H1 (cell line): Measurements from ENCODE around the gene INPP5J. TPM values are rescaled to one million over a fixed set of nuclear protein-coding genes. Genes with fewer than 3 reads are reported as not detected.

Experiments
- CTCF ChIA-PET: fragments of 300-600 bp; sonication (Branson Sonifier 250); formaldehyde crosslinking; loops from one replicate; lab custom pipeline; 2021; ENCODE audit not compliant: partially characterized antibody; lab: Charles Lee
- POLR2A ChIA-PET: fragments of 300-600 bp; sonication (Branson Sonifier 250); formaldehyde crosslinking; loops from one replicate; lab custom pipeline; 2021; ENCODE audit warnings: inconsistent platforms; ENCODE audit not compliant: partially characterized antibody; lab: Charles Lee
- DNase-seq, 2 experiments: peaks; one replicate each; pipeline versions ENCODE4 v3.0.0 to v3.0.0-alpha.2; 2010 to 2022; ENCODE audit warnings: low spot score in 2 of 2, low read depth in 1 of 2, mixed read lengths in 1 of 2
- FAIRE-seq: peaks from 2 replicates; lab custom pipeline; 2011; peaks lifted over from hg19 to GRCh38; lab: Jason Lieb, UNC
- H2AFZ ChIP-seq: 2 replicates; pipeline ENCODE4 v1.8.1; 2012; ENCODE audit warnings: low read length, inconsistent platforms
- H2AK5ac ChIP-seq: 2 replicates; pipeline ENCODE4 v1.6.1; 2013; ENCODE audit warnings: low read depth, low read length
- H2BK120ac ChIP-seq: replicated peaks from 2 replicates; pipeline ENCODE3; 2013; ENCODE audit warnings: low read depth, low read length, inconsistent platforms
- H2BK12ac ChIP-seq: 2 replicates; pipeline ENCODE4 v1.6.1; 2013; ENCODE audit warnings: low read depth, low read length
- H2BK15ac ChIP-seq: 2 replicates; pipeline ENCODE4 v1.6.1; 2013; ENCODE audit warnings: low read length
- H2BK20ac ChIP-seq: 2 replicates; pipeline ENCODE4 v1.6.1; 2013; ENCODE audit warnings: low read length
- H2BK5ac ChIP-seq: 2 replicates; pipeline ENCODE4 v1.6.1; 2013; ENCODE audit warnings: low read depth, low read length
- H3K14ac ChIP-seq: 2 replicates; pipeline ENCODE4 v1.6.1; 2013; ENCODE audit warnings: inconsistent platforms; ENCODE audit not compliant: insufficient read length
- H3K18ac ChIP-seq: 2 replicates; pipeline ENCODE4 v1.6.1; 2013; ENCODE audit warnings: low read length; ENCODE audit errors: extremely low read depth
- H3K23ac ChIP-seq: 2 replicates; pipeline ENCODE4 v1.6.1; 2013; ENCODE audit warnings: inconsistent platforms; ENCODE audit not compliant: insufficient read length
- H3K23me2 ChIP-seq: 2 replicates; pipeline ENCODE4 v1.6.1; 2013; ENCODE audit warnings: low read depth, low read length
- H3K27ac ChIP-seq: 2 replicates; pipeline ENCODE4 v1.6.1; 2011; ENCODE audit warnings: low read depth, low read length, inconsistent platforms
- H3K27me3 ChIP-seq, 4 experiments: replicated peaks in 1 of 4; 1 replicate in 1 of 4; 2 replicates in 3 of 4; pipeline versions ENCODE4 v1.6.1 to v1.8.1; 2011 to 2013; ENCODE audit warnings: low read length in 3 of 4, mild to moderate bottlenecking in 3 of 4, inconsistent platforms in 2 of 4, mixed read lengths in 2 of 4, moderate library complexity in 1 of 4; ENCODE audit not compliant: control insufficient read depth in 3 of 4, insufficient read depth in 3 of 4; ENCODE audit errors: extremely low read depth in 1 of 4
- H3K36me3 ChIP-seq, 4 experiments: 2 replicates each; pipeline versions ENCODE4 v1.6.1 to v1.8.1; 2011 to 2013; ENCODE audit warnings: mild to moderate bottlenecking in 4 of 4, low read length in 3 of 4, moderate library complexity in 2 of 4, control low read depth in 1 of 4, inconsistent platforms in 1 of 4; ENCODE audit not compliant: insufficient read depth in 4 of 4, control insufficient read depth in 2 of 4
- H3K4ac ChIP-seq: replicated peaks from 2 replicates; pipeline ENCODE3; 2013; ENCODE audit warnings: low read length, low read depth, mixed read lengths, inconsistent platforms; ENCODE audit not compliant: insufficient read length
- H3K4me1 ChIP-seq, 4 experiments: replicated peaks in 1 of 4; 1 replicate in 1 of 4; 2 replicates in 3 of 4; pipeline versions ENCODE4 v1.6.1 to v1.8.1; 2011 to 2013; ENCODE audit warnings: low read length in 3 of 4, inconsistent platforms in 2 of 4, mixed read lengths in 1 of 4; ENCODE audit not compliant: insufficient read depth in 4 of 4, control insufficient read depth in 3 of 4
- H3K4me2 ChIP-seq, 2 experiments: 2 replicates each; pipeline versions ENCODE4 v1.6.1 to v1.8.1; 2011 to 2013; ENCODE audit warnings: low read depth in 2 of 2, low read length in 2 of 2, control low read depth in 1 of 2, inconsistent platforms in 1 of 2, mild to moderate bottlenecking in 1 of 2; ENCODE audit not compliant: insufficient read depth in 1 of 2
- H3K4me3 ChIP-seq, 4 experiments: fragments of 200-600, 300-600 bp in 1 of 4; sonication (generic), shearing (Covaris generic), sonication (Bioruptor Twin) in 1 of 4; 2 replicates each; pipeline versions ENCODE4 v1.5.1 to v1.8.1; 2011 to 2016; ENCODE audit warnings: low read length in 4 of 4, low read depth in 3 of 4, control low read depth in 2 of 4, inconsistent platforms in 2 of 4, mild to moderate bottlenecking in 2 of 4, mixed read lengths in 1 of 4, moderate library complexity in 1 of 4; ENCODE audit not compliant: insufficient read depth in 2 of 4; ENCODE audit errors: extremely low read depth in 1 of 4
- H3K56ac ChIP-seq: replicated peaks from 2 replicates; pipeline ENCODE3; 2013; ENCODE audit warnings: low read depth, mild to moderate bottlenecking, mixed read lengths, low read length, inconsistent platforms; ENCODE audit not compliant: insufficient read length
- H3K79me1 ChIP-seq: 2 replicates; pipeline ENCODE4 v1.6.1; 2013; ENCODE audit warnings: low read depth, low read length, control low read depth
- H3K79me2 ChIP-seq, 2 experiments: 2 replicates each; pipeline versions ENCODE4 v1.6.1 to v1.8.1; 2012 to 2013; ENCODE audit warnings: low read length in 2 of 2, mild to moderate bottlenecking in 2 of 2, inconsistent platforms in 1 of 2; ENCODE audit not compliant: insufficient read depth in 2 of 2, control insufficient read depth in 1 of 2
- H3K9ac ChIP-seq, 4 experiments: replicated peaks in 1 of 4; 1 replicate in 1 of 4; 2 replicates in 3 of 4; pipeline versions ENCODE4 v1.6.1 to v1.8.1; 2011 to 2013; ENCODE audit warnings: low read depth in 3 of 4, low read length in 3 of 4, control low read depth in 2 of 4, mild to moderate bottlenecking in 2 of 4, moderate library complexity in 2 of 4, inconsistent platforms in 1 of 4; ENCODE audit errors: extremely low read depth in 1 of 4
- H3K9me3 ChIP-seq, 2 experiments: 2 replicates each; pipeline versions ENCODE4 v1.6.1 to v1.8.1; 2012 to 2013; ENCODE audit warnings: mild to moderate bottlenecking in 2 of 2, moderate library complexity in 2 of 2, control low read depth in 1 of 2, inconsistent platforms in 1 of 2, low read depth in 1 of 2, low read length in 1 of 2, mixed read lengths in 1 of 2; ENCODE audit not compliant: insufficient read depth in 2 of 2
- H4K20me1 ChIP-seq, 2 experiments: replicated peaks in 1 of 2; 2 replicates each; pipeline versions ENCODE3 to v1.8.1; 2011 to 2013; ENCODE audit warnings: inconsistent platforms in 2 of 2, low read length in 2 of 2, mild to moderate bottlenecking in 1 of 2; ENCODE audit not compliant: insufficient read depth in 2 of 2, control insufficient read depth in 1 of 2
- H4K5ac ChIP-seq: 2 replicates; pipeline ENCODE4 v1.6.1; 2013; ENCODE audit warnings: low read length, low read depth, mixed read lengths, inconsistent platforms; ENCODE audit not compliant: insufficient read length
- H4K8ac ChIP-seq: 2 replicates; pipeline ENCODE4 v1.8.0; 2013; ENCODE audit warnings: mild to moderate bottlenecking, moderate library complexity, low read length, inconsistent platforms; ENCODE audit not compliant: insufficient read depth; ENCODE audit errors: extremely low read depth
- H4K91ac ChIP-seq: replicated peaks from 2 replicates; pipeline ENCODE3; 2013; ENCODE audit warnings: low read length, mixed read lengths, inconsistent platforms; ENCODE audit not compliant: insufficient read length
- GTF2F1 ChIP-seq: IDR thresholded peaks from 2 replicates; pipeline ENCODE4 v1.6.1; 2012; ENCODE audit warnings: low read depth, low read length, improper control_type of control experiment, borderline replicate concordance
- HDAC2 ChIP-seq, 2 experiments: fragments of 300-600 bp in 1 of 2; sonication (generic) in 1 of 2; IDR thresholded peaks; 2 replicates each; pipeline ENCODE4 v1.6.1; 2011 to 2012; ENCODE audit warnings: low read depth in 2 of 2, low read length in 2 of 2, mild to moderate bottlenecking in 2 of 2, moderate library complexity in 2 of 2, borderline replicate concordance in 1 of 2, inconsistent platforms in 1 of 2
- JUN ChIP-seq: IDR thresholded peaks from 2 replicates; pipeline ENCODE4 v1.6.1; 2011; ENCODE audit warnings: low read depth, mild to moderate bottlenecking, improper control_type of control experiment, low read length
- NANOG ChIP-seq: IDR thresholded peaks from 2 replicates; pipeline ENCODE4 v1.6.1; 2011; ENCODE audit warnings: low read length, low read depth, mild to moderate bottlenecking, inconsistent platforms; ENCODE audit not compliant: insufficient read depth, poor library complexity, severe bottlenecking
- POLR2A ChIP-seq, 2 experiments: IDR thresholded peaks; 1 replicate in 1 of 2; 2 replicates in 1 of 2; pipeline ENCODE4 v1.6.1; 2011; ENCODE audit warnings: low read depth in 2 of 2, low read length in 2 of 2, mild to moderate bottlenecking in 2 of 2; ENCODE audit errors: control extremely low read depth in 1 of 2
- RNF2 ChIP-seq: fragments of 200-900, 300-1000 bp; sonication (generic); IDR thresholded peaks from 2 replicates; pipeline ENCODE4 v1.7.1; 2016; ENCODE audit warnings: borderline replicate concordance, low read depth, mild to moderate bottlenecking, antibody characterized with exemption, low read length; ENCODE audit not compliant: poor library complexity, severe bottlenecking; ENCODE audit errors: missing control alignments
- SAP30 ChIP-seq: fragments of 300-600 bp; sonication (generic); IDR thresholded peaks from 2 replicates; pipeline ENCODE4 v1.7.1; 2012; ENCODE audit warnings: low read length, moderate library complexity, mild to moderate bottlenecking, inconsistent platforms; ENCODE audit not compliant: insufficient read depth, insufficient replicate concordance
- SIX5 ChIP-seq: IDR thresholded peaks from 2 replicates; pipeline ENCODE4 v1.6.1; 2011; ENCODE audit warnings: mild to moderate bottlenecking, low read depth, low read length
- TAF7 ChIP-seq: optimal IDR thresholded peaks from 2 replicates; pipeline ENCODE3; 2011; ENCODE audit warnings: low read depth, mild to moderate bottlenecking, inconsistent platforms, low read length, moderate library complexity, borderline replicate concordance
- ZNF274 ChIP-seq: IDR thresholded peaks from 2 replicates; pipeline ENCODE4 v1.7.0; 2012; ENCODE audit warnings: low read length, borderline replicate concordance; ENCODE audit errors: extremely low read depth
- WGBS, 2 experiments: shearing (Covaris generic) in 1 of 2; methylation state at CpG; one replicate each; pipeline versions ENCODE4 v1.1.6 to v1.1.7; 2013 to 2015; ENCODE audit warnings: low lambda C conversion rate in 2 of 2, mixed read lengths in 2 of 2, inconsistent platforms in 1 of 2, low coverage in 1 of 2, missing lambda C conversion rate in 1 of 2; ENCODE audit not compliant: insufficient replicate concordance in 2 of 2, insufficient coverage in 1 of 2, insufficient read length in 1 of 2; ENCODE audit errors: extremely low coverage in 1 of 2, missing lambda C conversion rate in 1 of 2; 5-methylcytosine and 5-hydroxymethylcytosine counted together
- polyA plus RNA-seq, 7 experiments: library from polyadenylated mRNA; depleted of rRNA in 3 of 7; stranded (reverse) in 5 of 7; unstranded in 2 of 7; fragments of >200 nt in 5 of 7; fragments of 200-250 nt in 2 of 7; gene quantifications; 1 replicate in 5 of 7; 2 replicates in 1 of 7; 4 replicates in 1 of 7; pipeline versions ENCODE4 v1.2.1 to v1.2.3, GENCODE V29; 2011 to 2013; ENCODE audit warnings: missing spikeins in 2 of 7, mixed read lengths in 2 of 7
- total RNA-seq: library from RNA; stranded (reverse); fragmentation: NEBNext Ultra II Directional; extraction: Animal tissue kit (Norgen Biotek cat#: 25700); gene quantifications from 2 replicates; pipeline ENCODE4 v1.2.1, GENCODE V29; 2021
- TF ChIP-seq, protein P1 (sequence below): IDR thresholded peaks from 2 replicates; pipeline ENCODE4 v1.6.1; 2012; ENCODE audit warnings: low read length, inconsistent platforms

INPP5J gene
- total and polyA plus RNA-seq, 2 of the 8 experiments (the other 6 are each of a cell fraction or from before 2014, with no cell fraction given): 5.4 to 6.0 TPM

DNA sequence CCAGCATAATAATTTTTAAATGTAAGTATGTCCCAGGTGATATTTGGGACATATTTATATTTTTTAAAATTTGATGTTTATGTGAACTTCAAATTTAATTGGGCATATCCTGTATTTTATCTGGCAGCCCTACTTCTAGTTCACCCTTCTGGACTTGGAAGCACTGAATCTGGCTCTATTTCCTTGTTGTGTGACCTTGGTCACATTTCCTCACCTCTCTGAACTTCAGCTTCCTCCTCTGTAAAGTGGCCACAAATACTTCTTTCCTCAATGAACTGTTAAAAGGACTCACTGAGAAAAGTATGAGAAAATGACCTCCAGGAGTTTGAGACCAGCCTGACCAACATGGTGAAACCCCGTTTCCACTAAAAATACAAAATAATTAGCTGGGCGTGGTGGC is 29.1 kb downstream of the INPP5J start:
- Histone ChIP-seq H2BK12ac (no peak overlapping the region), H3K9me3 (0 out of 4 replicates have a peak, but pooled peaks cover 0 to 5% of the 10 kb centered on the region in 2 experiments), H2BK120ac (no peak overlapping the region), H3K4me2 (no peak overlapping the region), H3K27ac (no peak overlapping the region), H3K14ac (no peak overlapping the region), H3K79me2 (no peaks in the 10 kb centered on the region), H2BK15ac (no peak overlapping the region), H3K4me1 (no peaks in the 10 kb centered on the region; a peak in 1 of 7 replicates), H3K27me3 (peaks cover 0 to 8% (median under 1%) of the 10 kb centered on the region in 4 experiments; a peak in 3 of 7 replicates), H2BK5ac (no peak overlapping the region), H3K4me3 (no peak overlapping the region), H4K5ac (no peak overlapping the region), H3K4ac (no peak overlapping the region), H3K9ac (no peak overlapping the region), H2AK5ac (no peak overlapping the region), H3K23me2 (no peaks in the 10 kb centered on the region), H3K23ac (no peak overlapping the region), H2AFZ (no peak overlapping the region), H4K91ac (no peak overlapping the region), H4K20me1 (no peaks in the 10 kb centered on the region), H3K79me1 (no peaks in the 10 kb centered on the region), H2BK20ac (no peak overlapping the region), H4K8ac (no peak overlapping the region), H3K56ac (no peak overlapping the region), H3K18ac (no peak overlapping the region), H3K36me3 (no peaks in the 10 kb centered on the region)
- DNase-seq: no peak
- WGBS, 2 experiments: 98% methylated on average over 2 of the region's 2 CpGs; no CpG with 5 or more reads in 1 of the 2 experiments
- ChIA-PET CTCF (interaction anchor here (0.8 to 11.9 kb wide), 6 partner anchors 11 to 140 kb away, joined by 3 to 124 read pairs (median 6); partner anchors contain the start of genes PIK3IP1, PLA2G3 and SELENOM), POLR2A (no interaction called here)
- FAIRE-seq: no peak
- no peak for TF ChIP-seq JUN
- no peak for TF ChIP-seq ZNF274
- no peak for TF ChIP-seq POLR2A (IDR thresholded peaks at IDR 0.05; ENCODE audit: control extremely low read depth in 1 of 2, low read depth in 2 of 2, low read length in 2 of 2)
- TF ChIP-seq TAF7: no peak
- TF ChIP-seq NANOG: no peak
- no peak for TF ChIP-seq GTF2F1
- no peak for TF ChIP-seq SAP30
- no peak for TF ChIP-seq SIX5
- TF ChIP-seq, protein P1, sequence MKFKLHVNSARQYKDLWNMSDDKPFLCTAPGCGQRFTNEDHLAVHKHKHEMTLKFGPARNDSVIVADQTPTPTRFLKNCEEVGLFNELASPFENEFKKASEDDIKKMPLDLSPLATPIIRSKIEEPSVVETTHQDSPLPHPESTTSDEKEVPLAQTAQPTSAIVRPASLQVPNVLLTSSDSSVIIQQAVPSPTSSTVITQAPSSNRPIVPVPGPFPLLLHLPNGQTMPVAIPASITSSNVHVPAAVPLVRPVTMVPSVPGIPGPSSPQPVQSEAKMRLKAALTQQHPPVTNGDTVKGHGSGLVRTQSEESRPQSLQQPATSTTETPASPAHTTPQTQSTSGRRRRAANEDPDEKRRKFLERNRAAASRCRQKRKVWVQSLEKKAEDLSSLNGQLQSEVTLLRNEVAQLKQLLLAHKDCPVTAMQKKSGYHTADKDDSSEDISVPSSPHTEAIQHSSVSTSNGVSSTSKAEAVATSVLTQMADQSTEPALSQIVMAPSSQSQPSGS: no peak
- no peak for TF ChIP-seq HDAC2 (IDR thresholded peaks at IDR 0.05; ENCODE audit: borderline replicate concordance in 1 of 2, low read depth in 2 of 2, low read length in 2 of 2)
- TF ChIP-seq RNF2: no peak
